ENCODE data around the gene ST6GAL1. TPM values are rescaled to one million over a fixed set of nuclear protein-coding genes. Genes with fewer than 3 reads are reported as not detected.
A peak's percentile ranks its signal among the peaks of the same experiment; 100 is the strongest.

ST6GAL1 gene
- total and polyA plus RNA-seq, 8 donors: 3.8 to 31.0 (median 13.5) TPM

DNA sequence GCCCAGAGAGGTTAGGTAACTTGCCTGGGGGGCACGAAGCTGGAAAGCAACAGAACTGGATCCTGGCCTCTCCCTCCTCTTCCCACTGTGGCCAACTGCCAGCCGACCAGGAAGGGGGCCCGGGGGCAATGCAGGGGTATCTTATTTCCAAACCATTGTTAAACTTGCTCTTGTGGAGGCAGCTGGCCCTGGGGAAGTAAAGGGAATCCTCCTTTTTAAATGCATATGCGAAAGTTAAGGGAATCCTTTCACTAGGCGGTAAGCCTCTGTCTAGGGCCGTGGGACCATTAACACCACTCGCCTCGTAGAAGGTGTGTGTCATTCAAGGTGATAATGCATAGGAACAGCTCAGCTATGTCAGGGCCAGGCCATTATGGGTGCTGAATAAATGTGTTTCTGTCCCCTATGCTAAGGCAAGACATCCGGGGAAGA is 68.6 kb downstream of the ST6GAL1 start:
- DNase-seq: no peak
- Histone ChIP-seq H3K27ac (no peak overlapping the region), H3K27me3 (no peaks in the 10 kb centered on the region), H3K4me3 (no peak overlapping the region), H3K4me1 (no peaks in the 10 kb centered on the region), H3K9me3 (no peaks in the 10 kb centered on the region), H3K36me3 (no peaks in the 10 kb centered on the region)
- WGBS, 5 donors: 83 to 90% (median 87%) methylated on average over 9 of the region's 9 CpGs
- TF ChIP-seq POLR2A (IDR thresholded peaks at IDR 0.05): no peak
- TF ChIP-seq EP300 (IDR thresholded peaks at IDR 0.05): no peak
- no peak for TF ChIP-seq POLR2AphosphoS5 (IDR thresholded peaks at IDR 0.05)
- no peak for TF ChIP-seq CTCF (IDR thresholded peaks at IDR 0.05)
- intact Hi-C loops (cut with DNase I; ENCODE audit: low total_unique reads): no loop called here

DNA sequence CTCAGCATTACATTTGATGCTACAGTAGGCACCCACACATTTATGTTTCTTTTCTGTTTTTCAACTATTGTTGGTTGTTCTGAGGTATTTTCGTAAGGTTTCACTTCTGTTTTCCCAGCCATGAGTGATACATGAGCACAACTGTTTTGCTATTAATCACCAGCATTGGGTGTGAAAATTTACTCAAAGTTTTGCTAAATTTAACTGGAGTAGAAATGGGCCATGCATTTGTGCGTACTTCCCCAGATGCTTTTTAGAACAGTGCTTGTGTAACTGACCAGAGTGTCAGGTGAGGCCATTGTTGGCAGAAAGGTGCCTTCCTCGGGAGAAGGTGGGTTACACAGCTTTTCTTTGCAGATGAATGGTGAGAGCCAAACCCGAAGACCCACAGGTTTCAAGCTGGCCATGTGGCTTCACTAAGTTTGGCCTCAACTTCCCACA is 70.4 kb downstream of the ST6GAL1 start:
- intact Hi-C loops (cut with DNase I; ENCODE audit: low total_unique reads): no loop called here
- H3K36me3 ChIP-seq: no peaks in the 10 kb centered on the region
- no peak for DNase-seq
- no peaks in the 10 kb centered on the region for H3K27me3 ChIP-seq
- 77 to 87% (median 86%) methylated on average over 4 of the region's 4 CpGs for WGBS, 5 donors
- no peak overlapping the region for H3K4me3 ChIP-seq
- TF ChIP-seq POLR2AphosphoS5 (IDR thresholded peaks at IDR 0.05) (no peak), CTCF (IDR thresholded peaks at IDR 0.05) (no peak), EP300 (IDR thresholded peaks at IDR 0.05) (no peak), POLR2A (IDR thresholded peaks at IDR 0.05) (no peak)
- H3K27ac ChIP-seq: peak overlapping the region in 1 of 5 donors; percentile 15
- H3K4me1 ChIP-seq: no peaks in the 10 kb centered on the region
- no peaks in the 10 kb centered on the region for H3K9me3 ChIP-seq

DNA sequence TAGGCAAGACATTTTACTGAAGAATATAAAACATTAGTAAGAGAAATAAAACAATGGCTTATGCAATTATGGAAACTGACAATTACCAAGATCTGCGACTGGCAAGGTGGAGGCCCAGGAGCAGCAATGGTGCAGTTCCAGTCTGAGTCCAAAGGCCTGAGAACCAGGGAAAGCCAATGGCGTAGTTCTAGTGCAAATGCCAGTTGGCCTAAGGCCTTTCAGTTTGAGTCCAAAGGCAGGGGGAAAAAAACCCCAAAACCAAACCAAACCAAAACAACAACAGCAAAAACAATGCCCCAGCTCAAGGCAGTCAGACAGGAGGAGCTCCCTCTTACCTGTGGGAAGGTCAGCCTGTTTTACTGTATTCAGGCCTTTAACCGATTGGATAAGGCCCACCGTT is 72.6 kb downstream of the ST6GAL1 start:
- H3K27ac ChIP-seq: no peak overlapping the region
- intact Hi-C loops (cut with DNase I; ENCODE audit: low total_unique reads): no loop called here
- no peaks in the 10 kb centered on the region for H3K36me3 ChIP-seq
- TF ChIP-seq EP300 (IDR thresholded peaks at IDR 0.05) (no peak), CTCF (IDR thresholded peaks at IDR 0.05) (no peak), POLR2AphosphoS5 (IDR thresholded peaks at IDR 0.05) (no peak), POLR2A (IDR thresholded peaks at IDR 0.05) (no peak)
- DNase-seq: no peak
- no peaks in the 10 kb centered on the region for H3K4me1 ChIP-seq
- no peaks in the 10 kb centered on the region for H3K27me3 ChIP-seq
- no peaks in the 10 kb centered on the region for H3K9me3 ChIP-seq
- WGBS, 5 donors: 88 to 98% (median 95%) methylated on average over 4 of the region's 4 CpGs
- H3K4me3 ChIP-seq: no peak overlapping the region

DNA sequence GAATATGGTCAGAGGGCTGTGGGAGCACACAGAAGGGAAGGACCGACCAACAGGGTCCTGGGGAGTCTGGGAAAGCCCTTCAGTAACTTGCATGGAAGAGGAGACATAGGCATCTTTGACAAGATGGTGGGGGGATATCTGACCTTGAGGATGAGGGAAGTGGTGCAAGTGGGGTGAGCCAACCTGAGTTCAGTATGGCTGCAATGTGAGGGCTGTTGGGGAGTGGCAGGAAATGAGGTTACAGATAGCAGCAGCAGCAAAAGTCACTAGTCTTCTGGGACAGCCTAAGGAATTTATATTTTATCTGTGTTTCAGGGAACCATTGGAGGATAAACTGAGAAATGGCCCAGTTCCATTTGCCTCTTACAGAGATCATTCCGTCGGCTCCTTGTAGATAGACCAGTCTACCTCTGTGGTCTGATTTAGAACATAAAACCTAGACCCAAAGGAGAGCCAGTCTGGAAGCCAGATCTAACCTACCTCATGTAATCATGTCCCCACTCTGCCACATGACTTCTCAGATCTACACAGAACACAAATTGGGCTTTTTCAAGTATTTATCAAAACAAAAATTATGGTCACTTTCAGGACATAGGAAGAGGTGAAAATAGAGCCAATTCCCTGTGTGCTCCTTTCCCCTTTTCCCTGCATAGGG is 75.6 kb downstream of the ST6GAL1 start:
- no peak for DNase-seq
- H3K27ac ChIP-seq: no peak overlapping the region
- no peak for TF ChIP-seq CTCF (IDR thresholded peaks at IDR 0.05)
- no peak for TF ChIP-seq POLR2A (IDR thresholded peaks at IDR 0.05)
- no peak for TF ChIP-seq POLR2AphosphoS5 (IDR thresholded peaks at IDR 0.05)
- no peak for TF ChIP-seq EP300 (IDR thresholded peaks at IDR 0.05)

More for the DNA sequence above, 75.6 kb downstream of the ST6GAL1 start:
- Histone ChIP-seq H3K27me3 (no peaks in the 10 kb centered on the region), H3K4me3 (no peak overlapping the region), H3K4me1 (no peaks in the 10 kb centered on the region), H3K9me3 (no peaks in the 10 kb centered on the region), H3K36me3 (no peaks in the 10 kb centered on the region)
- intact Hi-C loops (cut with DNase I; ENCODE audit: low total_unique reads): no loop called here
- WGBS, 5 donors: 63 to 98% (median 93%) methylated on average over 3 of the region's 3 CpGs

Data from stomach (tissue), 9 donors.